ENCODE data around the gene TSR3.
A peak's percentile ranks its signal among the peaks of the same experiment; 100 is the strongest.

The TSR3 gene

DNA sequence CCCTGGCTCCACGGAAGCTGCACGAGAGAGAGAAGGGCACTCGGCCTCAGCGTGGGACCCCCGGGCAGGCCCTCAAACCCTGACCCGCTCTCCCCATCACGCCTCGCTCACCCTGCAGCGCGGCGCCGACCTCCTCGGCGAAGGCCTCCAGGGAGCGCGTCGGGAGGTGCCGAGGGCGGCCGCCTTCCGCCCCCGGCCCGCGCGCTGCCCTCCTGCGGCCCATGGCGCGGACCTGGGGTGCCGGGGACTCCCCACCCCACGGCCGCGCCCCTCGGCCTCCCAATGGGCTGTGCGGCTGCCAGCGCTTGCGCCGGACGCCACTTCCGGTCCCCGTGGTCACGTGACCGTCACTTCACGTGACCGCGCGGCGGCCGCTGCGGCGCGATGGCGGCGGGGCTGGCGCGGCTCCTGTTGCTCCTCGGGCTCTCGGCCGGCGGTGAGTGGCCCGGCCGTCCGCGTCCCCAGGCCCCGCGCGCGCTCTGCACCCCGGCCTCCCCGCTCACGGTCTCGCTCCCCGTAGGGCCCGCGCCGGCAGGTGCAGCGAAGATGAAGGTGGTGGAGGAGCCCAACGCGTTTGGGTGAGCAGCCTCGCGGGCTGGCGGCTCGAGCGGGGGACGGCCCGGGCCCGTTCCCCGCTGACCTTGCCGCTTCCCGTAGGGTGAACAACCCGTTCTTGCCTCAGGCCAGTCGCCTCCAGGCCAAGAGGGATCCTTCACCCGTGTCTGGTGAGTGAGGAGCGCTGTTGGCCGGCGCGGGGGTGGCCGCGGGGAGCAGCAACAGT lies at the start of gene TSR3, which contains the start of gene GNPTG:
TSS of gene TSR3 (minus strand) at position 297 of the 781 bp plus-strand sequence. CDS start at position 223, 74 bp downstream.
TSS of gene GNPTG (plus strand) at position 350 of the 781 bp plus-strand sequence. CDS start at position 385, 35 bp downstream.
- peak; percentile 40 for DNase-seq (ENCODE audit: low spot score)

DNA sequence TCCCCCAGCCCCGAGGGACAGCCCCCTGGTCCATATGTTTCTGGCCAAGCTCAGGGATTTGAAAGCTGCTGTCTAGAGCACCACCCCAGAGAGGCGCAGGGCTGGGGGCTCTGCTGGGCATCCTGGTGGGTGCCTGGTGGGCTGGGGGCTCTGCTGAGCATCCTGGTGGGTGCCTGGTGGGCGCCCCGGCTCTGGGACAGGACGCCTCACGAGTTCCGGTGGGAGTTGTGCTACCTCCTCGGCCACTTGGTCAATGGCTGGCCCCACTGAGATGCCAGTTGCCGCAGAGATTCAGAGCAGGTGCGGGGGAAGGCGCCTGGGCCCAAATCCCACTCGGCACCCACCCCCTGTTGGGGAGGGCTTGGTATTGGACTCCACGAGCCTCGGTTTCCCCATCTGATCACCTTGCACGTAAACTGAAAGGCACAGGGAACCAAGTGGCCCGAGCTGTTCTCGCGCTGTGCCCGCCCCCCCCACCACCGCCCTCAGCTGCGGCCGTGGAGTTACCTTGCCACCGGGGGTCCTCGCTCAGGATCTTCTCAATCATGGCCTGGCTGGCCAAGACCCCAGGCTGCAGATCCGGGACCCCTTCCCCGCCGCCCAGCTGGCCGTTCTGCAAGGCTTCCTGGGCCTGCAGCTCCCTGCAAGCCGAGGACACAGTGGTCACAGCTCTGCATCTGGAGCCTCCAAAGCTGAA lies 49.5 kb upstream of the TSR3 start:
- no peak for DNase-seq (ENCODE audit: low spot score)

DNA sequence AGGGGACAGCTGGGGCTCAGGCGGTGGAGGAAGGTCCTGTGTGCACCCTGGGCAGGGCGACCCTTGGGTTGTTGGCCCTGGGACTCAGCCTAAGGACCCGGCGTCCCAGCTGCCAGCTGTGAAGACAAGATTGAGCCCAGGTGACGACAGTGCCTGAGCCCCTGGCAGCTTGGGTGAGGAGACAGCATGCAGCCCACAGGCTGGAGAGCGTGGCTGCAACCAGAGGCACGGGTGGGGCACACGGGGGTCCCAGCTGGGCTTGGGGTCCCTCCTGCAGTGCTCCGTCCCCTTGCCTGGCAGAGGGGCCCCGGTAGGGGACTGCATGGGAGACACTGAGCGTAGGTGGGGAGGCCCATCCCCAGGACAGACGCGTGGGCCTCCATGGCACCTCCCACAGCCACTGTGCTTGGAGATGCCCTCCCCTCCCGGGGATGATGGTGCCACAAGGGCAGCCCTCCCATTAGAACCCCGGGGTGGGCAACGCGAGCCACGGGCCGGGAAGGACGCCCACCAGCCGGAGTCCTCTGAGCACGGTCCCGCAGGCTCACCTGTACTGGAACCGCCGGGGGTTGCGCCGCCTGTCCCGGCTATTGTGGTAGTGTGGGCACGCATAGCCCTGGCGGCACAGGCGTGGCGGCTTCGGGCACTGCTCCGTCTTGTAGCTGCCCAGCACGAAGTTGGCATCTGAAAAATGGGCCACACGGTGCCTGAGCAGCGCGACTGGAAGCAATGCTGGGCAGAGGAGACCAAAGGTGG lies 47.3 kb upstream of the TSR3 start:
- no peak for DNase-seq (ENCODE audit: low spot score)

DNA sequence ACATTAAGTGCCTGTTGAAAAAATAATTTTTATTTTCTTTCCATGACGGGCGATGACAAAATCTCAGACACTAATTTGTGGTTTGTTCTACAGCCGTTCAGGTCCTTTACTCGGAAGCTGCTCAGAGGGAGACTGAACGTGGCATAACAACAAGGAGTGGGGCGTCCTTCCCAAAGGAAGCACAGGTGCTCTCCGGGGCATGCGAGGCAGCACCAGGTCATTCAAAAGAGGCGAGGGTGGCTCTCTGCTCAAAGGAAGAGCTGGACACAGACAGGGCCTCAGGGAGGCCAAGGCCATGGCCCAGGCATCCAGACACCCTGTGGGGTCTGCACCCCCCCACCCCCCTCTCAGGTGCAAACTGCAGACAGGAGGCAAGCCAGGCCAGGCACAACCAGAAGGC lies 46.7 kb upstream of the TSR3 start:
- no peak for DNase-seq (ENCODE audit: low spot score)

DNA sequence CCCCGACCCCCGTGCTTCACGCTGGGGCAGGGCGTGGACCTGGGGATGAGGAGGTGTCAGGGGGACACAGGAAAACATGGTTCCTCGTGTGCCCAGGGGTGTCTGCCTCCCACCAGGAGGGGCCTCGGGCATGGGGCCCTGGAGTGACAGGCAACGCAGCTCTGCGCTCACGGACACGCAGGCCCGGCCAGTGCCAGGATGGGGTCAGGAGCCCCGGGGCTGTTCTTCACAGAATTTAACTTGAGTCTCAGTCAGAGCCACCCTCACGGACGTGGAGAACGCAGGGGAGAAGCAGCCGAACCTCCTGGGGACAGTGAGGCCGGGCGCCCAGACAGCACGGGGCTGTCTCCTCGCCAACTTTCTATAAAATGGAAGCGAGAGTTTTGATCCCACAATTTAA lies 46.1 kb upstream of the TSR3 start:
- DNase-seq (ENCODE audit: low spot score): no peak

DNA sequence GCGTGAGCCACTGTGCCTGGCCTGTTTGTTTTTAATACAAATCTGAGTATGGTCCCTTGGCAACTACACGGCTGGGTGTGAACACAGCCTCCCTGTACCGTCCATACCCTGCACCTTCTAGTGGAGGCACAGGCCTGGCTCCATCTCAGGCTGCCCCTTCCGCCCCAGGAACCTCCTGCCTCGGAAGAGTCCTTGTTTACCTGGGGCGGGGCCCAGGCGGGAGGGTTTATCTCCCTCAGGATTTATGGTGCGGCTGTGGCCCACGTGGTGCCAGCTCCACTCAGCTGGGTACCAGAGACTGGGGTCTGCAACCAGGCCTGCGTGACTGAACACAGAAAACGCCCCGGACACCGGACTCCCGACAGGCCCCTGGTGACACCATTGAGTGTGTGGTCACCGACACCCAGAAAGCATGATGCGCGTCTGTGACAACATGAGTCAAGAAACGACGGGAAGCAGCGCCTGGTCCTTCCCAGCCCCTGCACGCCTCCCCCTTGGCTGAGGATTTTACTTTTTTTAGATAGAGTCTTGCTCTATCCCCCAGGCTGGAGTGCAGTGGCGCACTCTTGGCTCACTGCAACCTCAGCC lies 43.9 kb upstream of the TSR3 start:
- DNase-seq (ENCODE audit: low spot score): no peak

DNA sequence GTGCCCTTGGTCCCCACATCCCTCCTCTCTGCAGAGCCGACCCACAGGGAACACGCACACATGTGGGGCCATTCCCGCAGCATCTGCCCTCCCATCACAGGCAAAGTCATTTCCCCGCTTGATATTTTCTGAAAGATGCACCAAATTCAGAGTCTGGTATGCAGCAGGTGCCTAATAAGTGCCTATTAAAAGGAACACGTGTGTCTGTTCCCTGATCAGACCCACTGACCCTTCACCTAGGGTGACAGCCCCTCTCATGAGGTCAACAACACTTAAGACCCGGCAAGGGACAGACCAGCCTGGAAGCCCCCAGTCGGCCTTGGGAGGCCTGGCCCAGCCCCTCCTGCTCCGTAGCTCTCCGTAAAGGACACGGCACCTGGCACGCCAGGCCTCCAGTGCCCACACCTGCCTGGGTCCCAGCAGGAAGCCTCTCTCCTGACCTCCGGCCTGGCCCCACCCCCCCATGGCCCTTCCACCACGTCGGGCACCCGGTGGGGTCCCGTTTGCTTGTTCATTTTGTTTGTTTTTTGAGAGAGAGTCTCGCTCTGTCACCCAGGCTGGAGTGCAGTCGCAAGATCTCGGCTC lies 42.8 kb upstream of the TSR3 start:
- DNase-seq (ENCODE audit: low spot score): no peak

DNA sequence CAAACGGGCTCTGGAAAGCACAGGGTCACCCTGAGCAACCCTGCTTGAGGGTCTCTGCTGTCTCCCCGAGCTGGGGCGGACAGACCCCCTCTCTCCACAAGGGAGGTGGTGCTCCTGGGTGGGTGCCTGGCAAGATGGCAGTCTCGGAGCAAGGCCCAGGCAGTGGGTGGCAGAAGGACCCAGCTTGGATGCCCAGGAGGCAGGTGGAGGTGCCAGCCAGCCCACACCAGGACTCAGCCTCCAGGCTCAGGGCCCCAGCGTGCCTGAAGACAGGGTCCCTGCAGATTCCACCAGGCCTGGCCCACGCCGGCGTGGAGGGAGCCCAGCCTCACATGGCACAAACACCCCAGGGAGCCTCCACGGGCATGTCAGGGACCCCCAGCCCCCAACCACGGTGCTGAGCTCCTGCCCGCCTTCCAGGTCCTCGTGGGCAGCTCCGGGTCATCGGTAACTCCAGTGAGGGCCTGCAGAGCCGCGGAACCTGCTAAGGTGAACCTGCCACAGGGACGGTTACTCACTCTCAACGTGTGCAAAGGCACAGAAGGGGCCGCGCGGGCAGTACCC lies 42.0 kb upstream of the TSR3 start:
- DNase-seq (ENCODE audit: low spot score): no peak

DNA sequence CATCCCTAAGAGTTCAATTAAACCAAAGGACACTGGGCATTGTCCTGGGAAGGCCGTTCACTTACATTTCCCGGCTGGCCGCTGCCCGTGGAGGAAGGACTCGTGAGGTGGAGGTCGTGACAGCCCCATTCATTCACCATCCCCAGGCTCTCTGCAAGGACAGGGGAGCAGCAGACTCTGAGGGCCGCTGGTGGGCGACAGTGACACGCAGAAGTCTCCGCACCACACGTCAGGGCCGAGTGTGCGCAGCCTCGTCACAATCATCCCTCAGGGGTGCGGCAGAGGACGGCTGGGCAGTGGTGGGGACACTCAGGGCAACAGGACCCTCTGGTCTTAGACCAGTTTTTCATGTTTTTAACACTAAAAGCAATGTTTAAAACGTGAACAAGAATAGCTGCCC lies 41.1 kb upstream of the TSR3 start:
- no peak for DNase-seq (ENCODE audit: low spot score)

DNA sequence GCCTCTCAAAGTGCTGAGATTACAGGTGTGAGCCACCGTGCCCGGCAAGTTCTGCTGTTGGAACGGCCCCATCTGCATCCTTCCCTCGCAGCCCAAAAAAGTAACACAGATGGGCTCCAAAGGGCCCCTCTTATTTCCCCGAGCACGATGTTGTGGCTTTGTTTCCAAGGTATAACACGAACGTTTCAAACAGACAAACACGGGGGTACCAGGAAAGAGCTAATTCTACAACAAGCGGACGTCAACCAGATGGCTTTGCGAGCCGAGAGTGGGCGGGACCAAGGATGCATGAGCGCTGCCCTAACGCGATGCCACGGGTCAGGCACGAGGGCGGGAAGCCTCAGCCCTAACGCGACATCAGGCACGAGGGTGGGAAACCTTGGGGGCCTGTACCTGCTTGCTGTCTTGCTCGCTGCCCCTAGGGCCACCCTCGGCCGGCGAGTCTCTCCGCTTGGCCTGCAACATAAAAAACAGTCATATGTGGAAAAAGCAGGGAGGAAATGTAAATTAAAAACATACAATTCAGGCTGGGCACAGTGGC lies 38.6 kb upstream of the TSR3 start:
- no peak for DNase-seq (ENCODE audit: low spot score)

DNA sequence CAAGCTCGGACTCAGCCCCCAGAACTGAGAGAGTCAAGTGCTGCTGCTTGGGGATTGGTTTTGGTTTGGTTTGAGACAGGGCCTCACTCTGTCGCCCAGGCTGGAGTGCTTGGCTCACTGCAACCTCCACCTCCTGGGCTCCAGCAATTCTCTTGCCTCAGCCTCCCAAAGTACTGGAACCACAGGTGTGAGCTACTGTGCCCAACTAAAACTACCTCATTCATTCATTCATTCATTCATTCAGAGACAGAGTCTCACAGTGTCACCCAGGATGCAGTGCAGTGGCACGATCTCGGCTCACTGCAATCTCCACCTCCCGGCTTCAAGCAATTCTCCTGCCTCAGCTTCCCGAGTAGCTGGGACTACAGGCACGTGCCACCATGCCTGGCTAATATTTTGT lies 38.1 kb upstream of the TSR3 start:
- DNase-seq (ENCODE audit: low spot score): no peak

DNA sequence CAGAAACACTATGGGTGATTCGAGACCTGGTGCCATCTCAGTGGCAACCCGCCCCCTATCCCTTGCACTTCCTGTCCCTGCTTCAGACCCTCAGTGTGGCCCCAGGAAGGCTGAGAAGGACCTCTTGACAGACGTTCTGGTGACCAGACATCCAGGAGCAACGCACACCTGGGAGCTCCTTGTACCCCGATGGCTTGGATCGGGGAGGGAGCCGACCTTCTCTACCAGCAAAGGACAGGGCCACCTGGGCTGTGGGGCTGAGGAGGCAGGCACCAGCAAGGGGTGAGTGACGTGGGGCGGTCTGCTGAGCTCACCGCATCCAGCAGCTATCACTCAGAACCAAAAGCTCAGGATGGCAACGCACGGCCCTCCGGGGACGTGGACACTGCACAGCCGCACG lies 35.7 kb upstream of the TSR3 start:
- no peak for DNase-seq (ENCODE audit: low spot score)

DNA sequence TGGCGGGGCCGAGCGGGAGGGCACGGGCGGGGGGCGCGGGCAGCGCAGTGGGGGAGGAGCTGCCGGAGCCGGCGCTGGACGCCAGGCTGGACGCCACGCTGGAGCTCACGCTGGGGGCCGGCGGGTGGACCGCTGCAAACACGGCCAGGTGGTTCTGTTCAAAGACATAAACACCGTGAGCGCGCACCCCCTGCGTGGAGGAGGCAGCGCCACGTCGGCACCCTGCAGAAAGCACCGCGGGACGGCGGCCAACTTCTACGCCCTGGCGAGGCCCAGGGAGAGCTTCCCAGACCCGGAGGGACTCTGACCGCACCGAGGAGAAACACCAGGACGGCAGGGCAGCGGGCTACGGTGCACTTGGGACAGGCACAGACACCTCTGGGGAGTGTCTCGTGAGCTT lies 33.6 kb upstream of the TSR3 start:
- DNase-seq (ENCODE audit: low spot score): no peak

DNA sequence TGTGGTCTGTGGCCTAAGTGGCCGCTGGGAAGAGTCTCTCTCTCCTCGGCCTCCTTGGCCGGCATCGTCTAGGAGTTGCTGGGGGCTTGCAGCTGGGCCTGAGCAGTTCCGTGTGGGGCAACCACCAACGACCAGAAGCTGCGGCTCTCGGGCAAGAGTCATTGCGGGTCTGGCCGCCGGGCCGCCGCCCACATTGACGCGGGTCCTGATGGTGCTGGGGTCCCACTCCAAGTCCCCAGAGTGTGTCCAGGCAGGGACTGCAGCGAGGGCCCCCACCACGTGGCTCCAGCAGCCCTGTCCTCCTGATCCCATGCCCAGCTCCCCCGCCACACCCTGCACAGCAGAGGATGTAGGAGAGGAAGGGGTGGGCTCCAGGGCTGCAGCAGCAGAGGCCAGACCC lies 31.9 kb upstream of the TSR3 start:
- DNase-seq (ENCODE audit: low spot score): no peak

DNA sequence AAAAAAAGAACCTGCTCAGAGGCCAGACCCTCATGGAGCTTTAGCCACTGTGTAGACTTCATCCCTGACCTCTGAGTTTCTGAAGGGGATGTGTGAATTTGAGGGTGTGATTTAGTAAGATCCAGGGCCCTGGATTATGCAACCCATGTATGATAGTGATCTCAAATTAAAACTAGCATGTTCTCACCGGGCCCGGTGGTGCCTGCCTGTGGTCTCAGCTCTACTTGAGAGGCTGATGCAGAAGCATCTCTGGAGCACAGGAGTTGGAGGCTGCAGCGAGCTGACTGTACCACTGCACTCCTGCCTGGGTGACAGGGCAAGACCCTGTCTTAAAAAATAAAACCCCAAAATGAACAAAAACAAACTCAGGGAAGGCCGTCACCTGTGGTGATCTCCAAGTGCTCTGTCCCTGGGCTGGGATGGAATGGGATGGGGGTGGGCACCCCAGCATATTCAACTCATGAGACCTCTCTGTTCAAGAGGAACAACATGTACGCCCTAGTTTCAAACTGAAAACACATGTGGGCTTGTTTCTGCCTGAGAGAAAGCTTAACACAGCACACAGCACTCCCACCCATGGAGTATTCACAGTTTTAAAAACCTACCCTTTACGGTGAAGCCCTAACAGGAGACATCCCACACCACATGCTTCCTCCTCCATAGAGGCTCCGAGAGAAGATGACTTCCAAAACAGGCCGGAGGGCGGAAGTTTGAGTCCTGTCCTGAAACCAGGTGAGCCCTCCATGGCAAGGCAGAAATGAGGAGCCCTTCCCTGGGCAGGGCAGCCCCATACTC lies 30.1 kb upstream of the TSR3 start:
- DNase-seq (ENCODE audit: low spot score): no peak

DNA sequence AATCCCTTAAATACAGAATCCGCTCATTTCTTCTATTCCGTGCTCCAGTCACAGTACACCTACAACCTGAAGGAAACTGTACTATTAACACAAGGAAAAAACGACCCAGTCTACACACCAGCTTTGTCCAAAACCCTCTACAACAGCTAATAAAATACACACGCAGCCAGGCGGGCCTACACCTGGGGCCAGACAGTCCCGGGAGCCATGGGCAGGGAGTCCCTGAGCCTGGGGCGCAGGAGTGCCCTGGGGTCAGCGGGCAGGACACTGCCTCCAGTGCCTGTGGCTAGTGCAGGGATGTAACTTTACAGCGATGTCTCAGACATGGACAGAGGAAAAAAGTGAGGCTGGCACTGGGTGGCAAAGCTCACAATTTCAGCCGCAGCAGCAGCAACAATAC lies 28.5 kb upstream of the TSR3 start:
- no peak for DNase-seq (ENCODE audit: low spot score)

DNA sequence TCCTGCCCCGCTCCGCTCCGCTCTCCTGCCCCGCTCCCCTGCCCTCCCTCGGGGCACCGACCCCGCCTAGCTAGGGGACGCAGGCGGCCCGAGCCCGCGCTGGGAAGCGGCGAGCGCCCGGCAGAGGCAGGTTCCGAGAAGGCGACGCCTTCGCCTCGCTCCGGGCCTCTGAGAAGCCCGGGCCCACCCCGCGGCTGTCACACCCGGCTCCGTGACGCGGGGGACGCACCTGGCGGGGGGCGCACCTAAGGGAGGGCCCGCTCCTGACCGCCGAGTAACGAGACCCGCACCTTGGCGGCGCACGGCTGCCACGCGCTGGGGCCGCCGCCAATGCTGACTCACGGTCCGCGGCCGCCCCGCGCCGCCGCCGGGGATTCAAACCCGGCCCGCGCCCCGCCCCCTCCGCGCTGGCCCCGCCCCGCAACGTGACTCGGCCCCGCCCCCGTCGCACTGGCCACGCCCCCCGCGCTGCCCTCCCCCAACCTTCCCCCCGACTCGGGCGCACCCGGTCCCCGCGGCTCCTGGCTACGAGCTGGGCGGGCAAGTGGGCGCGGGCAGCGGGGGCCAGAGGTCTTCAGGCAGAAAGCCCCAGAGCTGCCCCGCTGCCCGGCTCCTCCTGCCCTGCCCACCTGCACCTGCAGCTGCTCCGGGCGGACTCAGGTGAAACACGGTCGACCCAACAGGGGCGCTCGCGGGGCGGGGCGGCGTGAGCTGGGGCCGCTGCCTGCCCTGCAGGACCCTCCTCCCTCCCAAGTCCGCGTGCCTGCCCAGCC lies 27.8 kb upstream of the TSR3 start:
- DNase-seq (ENCODE audit: low spot score): peak; percentile 50

DNA sequence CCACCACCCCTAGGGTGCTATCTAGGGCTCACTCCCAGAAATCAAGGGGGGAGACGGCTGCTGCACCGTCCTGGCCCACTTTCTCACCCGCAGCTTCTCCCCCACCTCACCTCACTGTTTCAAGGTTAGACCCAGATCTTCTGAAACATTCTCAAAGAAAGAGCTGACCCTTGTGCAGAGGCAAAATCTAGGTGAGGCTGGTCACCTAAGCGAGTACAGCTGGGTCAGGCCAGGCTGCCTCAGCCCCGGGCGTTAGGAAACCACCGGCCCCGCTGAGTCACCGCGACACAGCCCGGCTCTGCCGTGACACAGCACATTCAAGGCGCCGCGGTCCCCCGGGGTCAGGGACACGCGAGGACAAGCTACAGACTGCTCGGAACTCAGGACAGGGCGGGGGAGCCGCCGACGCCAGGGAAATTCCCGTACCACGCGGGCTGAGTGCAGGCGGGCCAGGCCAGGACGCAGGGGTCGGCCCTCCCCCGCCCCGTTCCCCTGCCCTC lies 27.2 kb upstream of the TSR3 start:
- DNase-seq (ENCODE audit: low spot score): peak; percentile 52

DNA sequence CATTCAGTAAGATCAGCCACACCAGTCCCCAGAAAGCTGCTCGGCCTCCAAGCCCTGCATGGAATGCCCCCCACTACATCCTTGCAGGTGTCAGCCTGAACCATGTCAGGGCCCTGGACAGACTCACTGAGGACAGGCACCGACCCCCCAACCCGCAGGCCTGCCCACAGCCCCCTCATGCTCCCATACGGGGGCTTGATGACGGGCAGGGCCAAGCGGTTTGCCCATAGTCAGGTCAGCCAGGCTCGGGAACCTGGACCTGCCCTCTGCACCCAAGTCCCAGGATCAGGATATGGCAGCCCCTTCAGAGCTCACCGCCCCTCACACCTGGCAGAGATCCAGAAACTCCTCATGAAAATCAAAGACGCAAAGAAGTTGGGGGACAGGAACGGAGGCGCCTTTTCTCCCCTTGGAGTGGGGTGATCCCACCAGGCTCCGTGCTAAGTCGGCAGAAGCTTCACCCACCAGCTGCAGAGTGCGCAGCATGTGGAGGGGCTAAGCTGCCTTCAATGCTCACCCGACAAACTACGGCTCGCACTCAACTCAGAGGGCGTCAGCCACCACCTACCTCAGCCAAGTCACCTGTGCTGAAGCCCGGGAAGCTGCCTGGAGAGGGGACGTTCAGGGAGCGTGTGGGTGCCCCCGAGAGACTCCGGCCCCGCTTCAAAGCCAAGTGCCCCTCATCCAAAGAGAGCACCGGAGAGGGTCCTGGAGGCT lies 26.6 kb upstream of the TSR3 start:
- no peak for DNase-seq (ENCODE audit: low spot score)
